Mucosa of descending colon (tissue), 3 donors: ENCODE results near the gene VAV1. TPM values are rescaled to one million over a fixed set of nuclear protein-coding genes. Genes with fewer than 3 reads are reported as not detected.

ENCODE experiments used
- ATAC-seq: fragments of 200-7000 bp; cut with Tn5 transposase; one replicate; pipeline ENCODE4 v1.9.1; 2020; ENCODE audit warnings: mild to moderate bottlenecking, moderate library complexity
- DNase-seq, 3 donors: peaks; one replicate each; pipeline ENCODE4 v3.0.0-alpha.2; 2020
- H3K36me3 ChIP-seq: fragments of 200-600 bp; one replicate; pipeline ENCODE4 v1.8.0; 2021; ENCODE audit warnings: low read depth, mild to moderate bottlenecking
- H3K4me1 ChIP-seq: fragments of 200-600 bp; one replicate; pipeline ENCODE4 v1.8.0; 2021; ENCODE audit warnings: low read depth, mild to moderate bottlenecking
- H3K4me3 ChIP-seq: fragments of 200-600 bp; one replicate; pipeline ENCODE4 v1.8.0; 2021; ENCODE audit warnings: mild to moderate bottlenecking
- H3K9me3 ChIP-seq: fragments of 200-600 bp; one replicate; pipeline ENCODE4 v1.8.0; 2021; ENCODE audit warnings: mild to moderate bottlenecking
- CTCF ChIP-seq: fragments of 200-600 bp; IDR thresholded peaks from one replicate; pipeline ENCODE4 v1.8.0; 2022; ENCODE audit warnings: antibody characterized with exemption, mild to moderate bottlenecking
- intact Hi-C, 2 donors: fragments of 100-400 bp; cut with DNase I in 1 of 2; cut with micrococcal nuclease in 1 of 2; formaldehyde crosslinking; loops; one replicate each; pipeline versions ENCODE4 v1.11.0 to v1.11.1; 2022; cut with DNase I, micrococcal nuclease
- total RNA-seq, 3 donors: library from RNA; stranded (reverse); fragmentation: NEBNext Ultra II Directional in 2 of 3; extraction: Animal tissue kit (Norgen Biotek cat#: 25700) in 2 of 3; gene quantifications; one replicate each; pipeline versions ENCODE4 v1.2.1 to v1.2.4, GENCODE V29; 2021 to 2023
- donor health status: DM: no; HTN: no; CAD: no; lungs with moderate emphysema.
- donor health status: DM: no; HTN: no; CAD: no.
- donor health status: DM: no; HTN: yes; CAD: no.

VAV1 gene
- total RNA-seq, 3 donors from 2014 or later, result 6.0 to 12.3 (median 10.7) TPM

GRCh38 chr19:6803036-6803404 is 30.5 kb downstream of the VAV1 start:
- intact Hi-C loops, result no loop called here
- Histone ChIP-seq H3K4me1 (peaks cover 4% of the 10 kb centered on the region), H3K9me3 (no peaks in the 10 kb centered on the region), H3K36me3 (no peaks in the 10 kb centered on the region), H3K4me3 (no peak overlapping the region)
- ATAC-seq (no peak), DNase-seq (peak in 1 of 3 donors; percentile 12)
- no peak for TF ChIP-seq CTCF

- intact Hi-C loops, result no loop called here
- no peaks in the 10 kb centered on the region for H3K36me3 ChIP-seq
- no peak for ATAC-seq
Observed at GRCh38 chr19:6806488-6806887, 34.0 kb downstream of the VAV1 start.

GRCh38 chr19:6807291-6807690 is 34.8 kb downstream of the VAV1 start:
- DNase-seq, result no peak
- H3K4me1 ChIP-seq, result no peaks in the 10 kb centered on the region
- no peaks in the 10 kb centered on the region for H3K36me3 ChIP-seq
- H3K4me3 ChIP-seq, result no peak overlapping the region
- no peak for ATAC-seq
- TF ChIP-seq CTCF, result no peak
- intact Hi-C loops, result no loop called here
- no peaks in the 10 kb centered on the region for H3K9me3 ChIP-seq

More at GRCh38 chr19:6806488-6806887, 34.0 kb downstream of the VAV1 start:
- Histone ChIP-seq H3K9me3 (no peaks in the 10 kb centered on the region), H3K4me1 (peaks cover 1% of the 10 kb centered on the region), H3K4me3 (no peak overlapping the region)
- no peak for DNase-seq
- no peak for TF ChIP-seq CTCF

- intact Hi-C loops, result no loop called here
- Histone ChIP-seq H3K4me1 (no peaks in the 10 kb centered on the region), H3K36me3 (no peaks in the 10 kb centered on the region), H3K9me3 (no peaks in the 10 kb centered on the region), H3K4me3 (no peak overlapping the region)
- DNase-seq, result no peak
- ATAC-seq, result no peak
- no peak for TF ChIP-seq CTCF
Observed at GRCh38 chr19:6808494-6808893, 36.0 kb downstream of the VAV1 start.

GRCh38 chr19:6809262-6809661 is 36.8 kb downstream of the VAV1 start:
- Histone ChIP-seq H3K36me3 (no peaks in the 10 kb centered on the region), H3K9me3 (no peaks in the 10 kb centered on the region), H3K4me3 (no peak overlapping the region), H3K4me1 (no peaks in the 10 kb centered on the region)
- no peak for TF ChIP-seq CTCF
- intact Hi-C loops, result no loop called here
- ATAC-seq (no peak), DNase-seq (no peak)

- intact Hi-C loops, result no loop called here
- Histone ChIP-seq H3K4me1 (no peaks in the 10 kb centered on the region), H3K4me3 (no peak overlapping the region), H3K36me3 (no peaks in the 10 kb centered on the region), H3K9me3 (no peaks in the 10 kb centered on the region)
- TF ChIP-seq CTCF, result no peak
- no peak for ATAC-seq
- no peak for DNase-seq
Observed at GRCh38 chr19:6811378-6811777, 38.9 kb downstream of the VAV1 start.
